Activated CD4-positive, CD25-positive, alpha-beta regulatory T cell treated with anti-CD3 and anti-CD28 coated beads, Interleukin-2, amount 50 U/mL, for 24 hours (primary cell): Measurements from ENCODE around the gene DCAF15.

Experiments used
- ATAC-seq, 2 donors: fragments of 150-1000 bp; cut with Tn5 transposase; one replicate each; pipeline ENCODE4 v1.10.0; 2021; ENCODE audit warnings: mild to moderate bottlenecking in 1 of 2, moderate library complexity in 1 of 2

DCAF15 gene

DNA sequence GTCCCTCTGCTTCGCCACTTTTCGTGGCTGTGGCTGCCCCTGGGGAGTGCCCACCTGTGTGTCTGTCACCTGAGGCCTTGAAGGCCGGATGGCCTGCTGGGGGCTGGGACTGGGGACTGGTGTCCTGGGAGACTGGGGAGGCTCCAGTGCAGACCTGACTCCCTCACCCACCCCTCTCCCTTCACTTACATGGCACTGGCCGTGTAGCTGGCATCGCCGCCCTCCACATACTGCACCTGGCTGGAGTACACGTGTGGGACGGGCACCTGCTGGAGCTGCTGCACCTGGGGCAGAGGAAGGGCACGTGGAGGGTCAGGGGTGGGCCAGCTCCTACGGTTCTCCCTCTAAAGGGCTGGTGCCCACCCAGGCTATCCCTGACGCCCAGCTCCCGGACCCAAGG is 25.5 kb downstream of the DCAF15 start:
- no peak for ATAC-seq

DNA sequence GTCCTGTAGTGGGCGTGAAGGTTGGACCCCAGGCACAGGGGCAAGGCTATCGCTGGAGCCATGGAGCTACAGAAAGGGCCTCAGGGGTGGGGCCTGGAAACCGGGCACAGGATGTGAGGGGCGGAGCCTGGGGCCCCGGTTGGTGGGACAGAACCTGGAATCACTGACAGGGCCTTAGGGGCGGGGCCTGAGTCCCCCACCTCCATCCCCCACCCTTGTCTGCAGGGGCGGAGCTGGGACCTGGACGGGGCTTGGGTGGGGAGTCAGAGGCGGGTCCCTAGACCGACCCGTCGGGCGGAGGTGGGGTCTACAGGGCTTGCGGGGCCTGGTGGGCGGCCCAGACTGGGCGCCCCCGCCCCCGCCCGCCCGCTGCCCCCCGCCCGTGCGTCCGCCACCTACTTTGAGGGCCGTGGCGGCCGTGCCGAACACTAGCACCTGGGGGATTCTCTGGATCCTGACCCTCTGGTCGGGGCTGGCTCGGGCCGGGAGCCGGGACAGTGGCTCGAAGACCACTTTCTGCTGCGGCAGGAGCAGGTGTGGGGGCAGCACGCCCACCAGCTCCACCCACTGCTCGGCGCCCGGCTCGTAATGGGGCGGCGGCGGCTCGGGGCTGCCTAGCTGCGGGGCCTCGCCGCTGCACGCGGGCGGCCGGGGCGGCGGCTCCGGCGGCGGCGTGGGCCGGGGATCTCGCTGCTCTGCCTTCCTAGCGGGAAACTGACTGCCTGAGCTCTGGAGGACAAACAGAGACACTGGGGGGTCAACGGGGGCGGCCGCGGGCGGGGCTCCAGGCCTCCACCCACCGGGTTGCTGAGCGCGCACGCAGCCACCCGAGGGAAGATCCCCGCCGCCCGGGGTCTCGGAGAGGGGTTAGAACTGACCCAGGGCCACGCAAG is 26.3 kb downstream of the DCAF15 start:
- ATAC-seq = peak in 1 of 2 donors; percentile 7

DNA sequence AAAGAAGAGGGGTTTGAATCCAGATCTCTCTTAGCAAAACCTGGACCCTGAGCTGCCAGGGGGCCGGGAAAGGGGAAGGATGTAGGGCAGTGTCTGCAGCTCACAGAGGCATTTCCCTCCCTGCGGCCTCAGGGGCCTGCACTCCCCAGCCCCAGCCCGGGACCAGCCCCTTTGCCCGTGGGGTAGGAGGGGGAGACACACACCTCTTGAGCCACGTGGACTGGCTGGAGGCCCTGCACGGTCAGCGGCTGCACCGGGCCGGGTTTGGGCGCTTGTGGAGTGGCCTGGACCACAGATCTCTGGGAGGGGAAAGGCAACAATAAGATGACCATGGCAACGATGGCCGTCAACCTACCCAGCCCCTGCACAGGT is 26.9 kb downstream of the DCAF15 start:
- no peak for ATAC-seq

DNA sequence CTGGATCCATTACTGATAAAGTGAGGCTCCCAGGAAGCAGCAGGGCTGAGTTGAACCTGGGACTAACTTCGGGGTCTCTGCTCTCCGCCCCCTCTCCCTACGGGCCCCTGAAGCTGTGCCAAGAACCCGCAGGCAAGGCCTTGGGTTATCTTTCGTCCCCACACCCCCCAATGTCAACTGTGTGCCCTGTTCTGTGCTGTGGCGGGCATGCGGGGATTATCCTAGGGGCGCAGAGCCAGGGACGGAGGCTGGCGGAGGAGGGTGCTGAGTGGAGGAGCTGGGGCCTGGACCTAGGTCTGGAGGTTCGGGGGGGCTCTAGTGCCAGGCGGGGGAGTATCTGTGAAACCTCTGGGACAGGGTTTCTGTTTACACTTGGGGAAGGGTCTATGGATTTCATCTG is 27.4 kb downstream of the DCAF15 start:
- no peak for ATAC-seq

DNA sequence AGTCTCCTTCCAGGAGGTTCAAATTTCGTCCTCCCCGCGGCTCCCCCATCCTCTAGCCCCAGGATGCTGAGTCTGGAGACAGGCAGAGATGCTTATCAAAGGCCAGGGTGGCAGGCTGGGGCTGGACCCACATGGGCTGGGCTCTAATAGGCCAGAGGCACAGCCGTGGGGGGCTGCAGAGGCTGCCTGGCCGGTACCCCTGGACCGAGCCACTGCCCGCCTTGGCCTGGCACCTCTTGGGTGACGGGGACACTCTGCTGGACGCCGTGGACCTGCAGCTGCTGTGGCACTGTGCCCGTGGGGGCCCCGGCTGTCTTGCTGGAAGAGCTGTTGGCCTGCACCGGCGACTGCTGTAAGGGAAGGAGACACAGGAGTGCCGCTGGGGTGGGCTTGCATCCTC is 28.0 kb downstream of the DCAF15 start:
- ATAC-seq = no peak

DNA sequence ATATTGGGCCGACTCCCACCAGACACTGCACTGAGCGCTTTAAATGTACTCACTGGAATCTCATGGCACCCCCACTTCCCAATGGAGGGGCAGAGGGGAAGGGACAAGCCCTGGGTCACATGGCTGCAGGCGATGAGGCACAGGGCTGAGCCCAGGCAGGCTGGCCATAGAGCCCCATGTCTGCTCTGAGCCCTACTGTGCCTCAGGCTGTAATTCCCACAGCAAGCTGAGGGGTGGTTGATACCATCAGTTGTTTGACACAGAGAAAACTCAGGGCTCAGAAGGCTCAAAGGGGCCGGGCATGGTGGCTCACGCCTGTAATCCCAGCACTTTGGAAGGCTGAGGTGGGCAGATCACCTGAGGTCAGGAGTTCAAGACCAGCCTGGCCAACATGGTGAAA is 28.7 kb downstream of the DCAF15 start:
- no peak for ATAC-seq

DNA sequence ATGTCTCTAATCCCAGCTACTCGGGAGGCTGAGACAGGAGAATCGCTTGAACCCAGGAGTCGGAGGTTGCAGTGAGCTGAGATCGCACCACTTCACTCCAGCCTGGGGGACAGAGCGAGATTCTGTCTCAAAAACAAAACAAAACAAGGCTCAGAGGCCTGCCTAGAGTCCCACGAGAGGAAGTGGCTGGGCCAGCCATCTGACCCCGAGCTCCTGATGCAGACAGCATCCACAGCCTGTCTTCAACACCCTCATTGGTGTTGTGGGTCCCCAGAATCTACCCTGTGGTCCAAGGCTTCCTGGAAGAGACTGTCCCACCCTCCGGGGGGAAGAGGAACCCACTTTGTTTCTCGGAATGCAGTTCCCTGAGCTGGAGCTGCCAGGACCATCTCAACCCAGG is 29.2 kb downstream of the DCAF15 start:
- ATAC-seq = no peak

DNA sequence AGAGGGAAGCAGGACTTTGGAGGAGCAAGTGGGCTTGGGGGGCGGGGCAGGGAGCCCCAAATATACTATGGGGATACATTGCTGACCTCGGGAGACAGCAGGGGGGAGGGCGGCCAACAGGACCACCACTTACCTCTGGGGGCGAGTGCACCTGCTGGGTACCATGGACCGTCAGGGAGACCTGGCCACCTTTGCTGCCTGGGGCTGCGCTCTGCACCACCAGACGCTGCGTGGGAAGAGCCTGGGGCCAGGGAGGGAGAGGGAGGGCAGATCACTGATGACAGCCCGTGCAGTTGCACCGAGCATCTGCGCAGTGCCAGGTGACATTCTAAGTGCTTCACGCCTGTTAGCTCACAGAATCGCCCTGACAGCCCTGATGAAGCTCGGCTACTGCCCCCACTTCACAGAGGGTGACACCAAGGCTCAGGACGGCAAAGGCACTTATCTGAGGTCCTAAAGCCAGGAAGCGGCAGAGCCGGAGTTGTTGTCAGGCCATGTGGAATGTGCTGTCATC is 29.7 kb downstream of the DCAF15 start:
- ATAC-seq = no peak

DNA sequence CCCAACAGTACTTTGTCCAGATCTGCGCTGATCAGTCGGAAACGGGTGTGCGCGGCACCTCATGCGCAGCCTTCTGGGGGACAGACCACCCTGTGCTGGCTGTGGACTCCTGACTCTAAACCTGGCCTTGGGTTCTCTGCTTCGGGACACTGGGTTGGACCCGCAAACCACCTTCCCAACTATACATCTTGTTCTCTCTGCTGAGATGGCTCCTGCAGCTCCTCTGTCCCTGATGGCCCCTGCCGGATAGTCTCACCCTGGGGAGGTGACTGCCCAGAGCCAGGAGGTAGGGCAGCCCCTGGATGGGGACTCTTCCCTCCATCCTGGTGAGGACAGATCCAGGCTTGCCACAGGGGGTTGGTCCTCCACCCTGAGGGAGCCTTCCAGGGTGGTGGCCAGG is 30.5 kb downstream of the DCAF15 start:
- ATAC-seq = no peak

DNA sequence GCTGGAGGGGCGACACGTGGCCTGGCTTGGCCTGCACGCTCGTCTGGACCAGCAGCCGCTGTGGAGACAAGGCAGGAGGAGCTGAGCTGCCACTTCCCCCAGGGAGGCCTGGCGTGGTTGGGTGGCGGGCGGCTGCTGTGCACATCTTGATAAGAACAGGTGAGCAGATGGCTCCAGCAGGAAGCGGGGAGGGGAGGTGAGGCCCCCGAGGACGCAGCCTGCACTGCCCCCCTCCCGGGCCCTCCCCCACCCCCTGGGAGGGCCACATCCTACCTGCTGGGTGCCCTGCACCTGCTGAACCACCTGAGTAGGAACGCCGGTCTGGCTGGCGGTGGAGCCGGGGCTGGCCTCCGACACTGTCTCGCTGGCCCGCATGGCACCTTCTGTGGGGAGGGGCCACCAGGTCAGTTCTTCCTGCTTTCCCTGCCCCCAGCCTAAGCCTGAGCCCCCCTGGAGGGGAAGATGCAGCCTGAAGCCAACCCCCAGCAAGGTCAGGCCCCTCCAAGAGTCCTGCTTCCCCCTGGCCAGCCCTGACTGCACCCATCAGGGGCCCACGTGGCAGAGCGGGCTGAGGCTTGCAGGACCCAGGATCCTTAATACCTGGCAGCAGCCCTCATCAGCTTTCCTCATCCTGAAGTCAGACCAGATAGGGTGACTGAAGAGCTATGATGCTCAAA is 31.0 kb downstream of the DCAF15 start:
- no peak for ATAC-seq

DNA sequence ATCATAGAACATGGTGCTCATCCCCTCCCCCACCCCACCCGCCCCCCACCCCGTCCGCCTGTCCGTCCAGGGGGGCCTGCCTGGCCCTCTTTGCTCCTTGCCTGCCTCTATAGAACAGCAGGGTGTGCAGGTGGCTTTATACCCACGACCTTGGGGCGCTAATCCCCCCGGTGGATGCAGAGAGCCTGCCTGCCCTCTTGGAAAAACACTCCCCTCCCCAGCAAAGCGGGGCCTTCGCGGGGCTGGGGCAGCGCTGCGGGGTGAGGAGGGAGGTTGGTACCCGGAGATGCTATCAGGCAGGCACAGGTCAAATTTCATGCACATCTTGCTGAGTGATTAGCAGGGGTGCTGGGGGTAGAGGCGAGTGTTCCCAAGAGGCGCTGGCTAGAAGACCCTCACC is 31.9 kb downstream of the DCAF15 start:
- ATAC-seq = no peak

DNA sequence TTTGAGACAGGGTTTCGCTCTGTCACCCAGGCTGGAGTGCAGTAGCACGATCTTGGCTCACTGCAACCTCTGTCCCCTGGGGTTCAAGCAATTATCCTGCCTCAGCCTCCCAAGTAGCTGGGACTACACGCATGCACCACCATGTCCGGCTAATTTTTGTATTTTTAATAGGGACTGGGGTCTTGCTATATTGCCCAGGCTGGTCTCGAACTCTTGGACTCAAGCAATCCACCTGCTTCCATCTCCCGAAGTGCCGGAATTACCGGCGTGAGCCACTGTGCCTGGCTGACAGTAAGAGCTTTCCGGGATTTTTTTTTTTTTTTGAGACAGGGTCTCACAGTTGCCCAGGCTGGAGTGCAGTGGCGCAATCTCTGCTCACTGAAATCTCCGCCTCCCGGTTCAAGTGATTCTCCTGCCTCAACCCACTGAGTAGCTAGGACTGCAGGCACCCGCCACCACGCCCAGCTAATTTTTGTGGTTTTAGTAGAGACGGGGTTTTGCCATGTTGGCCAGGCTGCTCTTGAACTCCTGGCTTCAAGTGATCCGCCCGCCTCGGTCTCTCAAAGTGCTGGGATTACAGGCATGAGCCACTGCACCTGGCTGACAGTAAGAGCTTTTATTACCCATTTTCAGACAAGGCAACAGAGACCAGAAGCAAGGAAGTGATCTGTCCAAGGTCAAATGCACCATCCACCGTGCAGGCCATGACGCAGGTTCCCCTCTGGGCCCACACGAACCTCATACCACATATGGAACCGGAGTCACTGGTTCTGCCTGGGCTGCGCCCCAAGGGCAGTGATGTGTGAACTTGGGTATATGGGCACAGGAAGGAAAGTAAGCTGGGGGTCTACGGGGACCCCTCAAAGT is 32.8 kb downstream of the DCAF15 start:
- ATAC-seq = no peak

DNA sequence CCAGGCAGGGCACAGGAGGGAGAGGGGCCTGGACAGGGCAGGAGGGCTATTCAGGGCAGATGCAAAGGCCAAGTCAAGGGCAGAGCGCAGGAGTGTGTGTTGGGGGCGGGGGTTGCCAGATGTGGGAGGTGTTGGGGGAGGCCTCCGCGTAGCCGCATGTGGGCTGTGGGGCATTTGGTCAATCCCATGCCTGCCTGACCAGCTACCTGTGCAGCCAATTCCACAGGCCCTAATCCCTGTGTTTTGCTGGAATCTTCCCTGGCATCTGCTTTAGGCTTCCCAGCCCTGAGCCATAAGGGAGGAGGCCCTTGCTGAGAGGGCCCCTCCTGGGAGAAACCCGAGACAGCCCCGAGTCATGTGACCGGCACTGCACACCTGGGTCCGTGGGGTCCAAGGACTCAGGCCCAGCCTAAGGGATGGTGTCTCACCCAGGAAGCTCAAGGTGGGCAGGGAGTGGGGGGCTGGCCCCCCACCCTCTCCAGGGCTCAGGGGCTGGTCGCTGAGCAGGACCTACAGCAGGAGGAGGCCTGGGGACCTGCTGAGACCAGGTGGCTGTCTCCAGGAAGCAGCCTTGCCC is 33.5 kb downstream of the DCAF15 start:
- peak; percentile 2 to 3 for ATAC-seq

DNA sequence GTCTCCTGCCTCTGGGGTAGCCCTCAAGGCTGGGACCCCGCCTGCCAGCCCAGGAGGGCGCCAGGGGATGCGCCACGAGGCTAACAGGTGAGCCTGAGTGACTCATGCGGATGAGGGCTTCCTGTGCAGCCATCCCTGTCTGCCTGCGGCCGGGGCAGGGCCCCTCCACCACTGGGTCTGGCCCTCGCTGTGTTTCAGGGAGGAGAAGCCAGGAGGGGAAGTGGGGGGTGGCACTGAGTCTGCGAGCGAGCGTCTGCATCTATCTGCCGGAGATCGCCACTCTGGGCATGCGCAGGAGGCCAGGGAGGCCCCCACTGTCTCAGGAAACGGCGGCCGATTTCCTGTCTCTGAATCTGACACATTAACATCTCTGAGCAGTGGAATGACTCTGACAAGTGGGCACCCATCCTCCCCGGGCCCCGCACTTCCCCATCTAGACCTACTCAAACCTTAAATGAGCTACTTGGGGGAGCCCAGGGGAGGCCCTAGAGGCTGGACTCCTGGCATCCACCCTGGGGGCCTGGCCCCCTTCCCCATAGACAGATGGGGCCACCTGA is 34.1 kb downstream of the DCAF15 start:
- peak; percentile 92 to 93 for ATAC-seq

DNA sequence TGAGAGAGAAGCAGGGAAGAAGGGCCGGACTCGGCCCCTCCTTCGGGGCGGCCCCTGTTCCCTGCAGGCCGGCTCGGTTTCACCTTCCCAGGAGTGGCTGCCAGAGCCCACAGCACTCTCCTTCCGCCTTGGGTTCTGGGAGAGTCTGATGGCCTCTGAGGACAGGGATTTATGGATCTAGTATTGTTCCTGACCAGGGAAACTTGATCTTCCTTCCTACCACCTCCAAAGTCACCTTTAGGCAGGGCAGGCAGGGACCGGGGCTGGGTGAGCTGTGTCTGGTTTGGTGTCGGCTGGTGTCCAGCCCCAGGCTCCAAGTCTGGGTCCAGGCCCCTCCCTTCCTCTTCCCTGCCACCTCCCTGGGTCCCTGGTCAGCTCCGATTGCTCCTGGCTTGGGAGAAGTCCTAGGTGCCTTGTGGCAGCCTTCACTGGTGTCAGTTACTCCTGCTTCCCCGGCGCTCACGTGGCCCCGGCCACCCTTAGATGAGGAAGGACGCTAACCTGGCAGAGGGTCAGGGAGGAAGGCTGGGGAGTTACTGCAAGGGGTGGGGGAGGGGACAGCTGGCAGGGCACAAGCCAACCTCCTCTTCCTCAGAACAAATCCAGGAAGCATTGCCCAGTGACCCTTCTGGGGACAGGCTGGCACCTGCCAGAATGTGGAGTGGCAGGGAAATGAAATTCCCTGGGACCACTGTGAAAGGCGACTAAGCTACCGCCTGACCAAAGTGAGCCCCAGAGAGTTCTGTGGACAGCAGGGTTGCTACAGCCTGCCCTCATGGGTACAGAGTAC is 35.0 kb downstream of the DCAF15 start:
- ATAC-seq = no peak

DNA sequence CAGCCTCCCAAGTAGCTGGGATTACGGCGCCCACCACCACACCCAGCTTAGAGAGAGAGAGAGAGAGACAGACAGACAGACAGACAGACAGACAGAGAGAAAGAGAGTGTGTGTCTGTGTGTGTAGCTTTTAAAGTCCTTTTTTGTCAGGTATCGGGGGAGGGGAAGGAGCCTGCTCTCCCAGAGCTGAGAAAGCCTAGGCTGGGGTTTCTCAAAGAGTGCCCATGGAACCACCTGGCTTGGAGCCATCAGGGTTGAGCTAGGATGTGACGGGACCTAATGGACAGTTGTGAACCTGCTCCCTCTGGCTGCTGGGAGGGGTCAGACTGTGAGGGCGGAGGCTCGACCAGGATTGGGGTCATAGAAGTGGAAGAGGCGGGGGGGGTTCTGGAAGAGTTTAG is 37.2 kb downstream of the DCAF15 start:
- no peak for ATAC-seq

DNA sequence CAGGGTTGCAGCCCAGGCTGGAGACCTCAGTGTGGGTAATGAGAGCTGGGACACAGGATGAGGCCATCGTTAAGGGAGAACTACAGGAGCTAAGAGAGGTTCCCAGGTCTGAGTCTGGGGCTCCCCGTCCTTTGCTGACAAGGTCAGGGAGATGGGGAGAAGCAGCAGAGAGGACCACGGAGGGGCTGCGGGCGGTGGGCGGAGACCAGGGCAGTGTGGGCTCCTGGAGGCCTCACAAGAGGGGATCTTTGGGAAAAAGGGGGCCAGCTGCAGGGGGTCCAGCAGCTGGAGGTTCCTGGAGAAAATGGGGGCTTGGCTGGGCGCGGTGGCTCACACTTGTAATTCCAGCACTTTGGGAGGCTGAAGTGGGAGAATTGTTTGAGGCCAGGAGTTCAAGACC is 37.8 kb downstream of the DCAF15 start:
- ATAC-seq = no peak

DNA sequence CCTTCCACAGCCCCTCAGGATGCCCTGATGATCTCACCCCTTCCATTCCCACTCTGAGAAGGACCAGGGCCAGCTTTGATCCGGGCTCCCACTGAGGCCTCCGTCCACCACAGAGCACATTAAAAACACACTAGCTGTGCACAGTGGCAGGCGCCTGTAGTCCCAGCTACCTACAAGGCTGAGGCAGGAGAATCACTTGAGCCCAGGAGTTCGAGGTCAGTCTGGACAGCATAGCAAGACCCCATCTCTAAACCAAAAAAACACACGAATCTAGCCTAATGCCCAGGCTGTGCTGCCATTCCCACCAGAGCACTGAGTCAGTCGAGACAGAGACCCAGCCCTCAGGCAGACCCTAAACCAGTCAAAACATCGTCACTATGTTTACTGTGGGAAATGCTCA is 39.7 kb downstream of the DCAF15 start:
- ATAC-seq = no peak

DNA sequence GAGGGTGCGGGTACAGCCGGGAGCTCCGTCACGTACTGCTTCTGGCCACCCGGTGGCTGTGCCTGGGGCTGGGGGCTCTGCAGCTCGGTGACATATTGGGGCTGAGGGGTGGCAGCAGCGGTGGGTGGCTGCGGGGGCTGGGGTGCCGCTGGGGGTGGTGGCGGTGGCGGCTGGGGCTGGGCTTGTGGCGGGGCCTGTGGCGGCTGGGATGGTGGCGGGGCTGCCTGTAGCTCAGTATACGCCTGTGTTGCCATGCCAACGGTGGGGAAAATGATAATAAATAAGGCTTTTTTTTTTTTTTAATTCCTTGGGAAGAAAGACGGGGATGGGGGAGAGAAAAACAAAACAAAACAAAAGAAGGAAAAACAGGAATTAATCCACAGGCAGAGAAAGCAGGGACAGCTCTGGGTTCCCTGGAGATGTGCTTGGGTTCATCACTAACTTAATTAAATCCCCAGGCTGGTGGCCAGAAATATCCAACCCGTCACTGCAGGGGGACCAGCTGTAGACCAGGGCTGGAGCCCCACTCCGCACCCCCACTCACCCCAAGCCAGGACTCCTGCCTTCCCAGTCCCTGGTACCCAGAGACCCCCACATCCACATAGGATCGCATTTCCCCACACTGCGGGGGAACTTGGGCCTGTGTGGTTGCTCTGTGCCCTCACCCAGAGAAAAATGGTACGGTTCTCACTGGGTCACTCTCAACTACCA is 41.4 kb downstream of the DCAF15 start:
- no peak for ATAC-seq

DNA sequence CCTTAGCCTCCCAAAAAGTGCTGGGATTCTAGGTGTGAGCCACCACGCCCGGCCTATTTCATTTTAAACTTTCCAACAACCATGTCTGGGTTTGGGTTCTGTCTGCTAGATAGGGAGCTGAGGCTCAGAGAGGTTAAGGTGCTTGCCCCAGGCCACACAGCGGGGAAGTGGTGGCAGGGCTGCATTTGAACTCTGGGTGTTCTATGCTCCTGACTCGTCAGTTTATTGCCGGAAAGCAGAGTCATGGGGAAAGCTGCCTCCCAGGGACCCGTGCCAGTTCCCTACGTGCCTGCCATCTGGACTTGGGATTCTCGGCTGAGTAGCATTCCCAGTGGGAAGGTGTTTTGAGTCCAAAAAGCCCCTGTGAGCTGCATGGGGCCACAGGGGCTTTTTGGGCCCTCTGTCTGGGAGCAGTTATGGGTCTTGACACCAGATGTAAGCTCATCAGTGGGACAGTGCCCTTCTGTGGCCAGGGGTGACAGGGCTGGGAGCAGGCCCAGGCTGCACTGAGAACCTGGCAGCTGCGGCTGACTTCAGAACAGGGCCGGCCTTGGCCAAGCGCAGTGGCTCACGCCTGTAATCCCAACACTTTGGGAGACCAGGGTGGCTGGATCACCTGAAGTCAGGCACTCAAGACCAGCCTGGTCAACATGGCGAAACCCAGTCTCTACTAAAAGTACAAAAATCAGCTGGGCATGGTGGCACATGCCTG is 42.9 kb downstream of the DCAF15 start:
- no peak for ATAC-seq
